ENCODE measurements around the gene HOXD3. TPM values are rescaled to one million over a fixed set of nuclear protein-coding genes. Genes with fewer than 3 reads are reported as not detected.

HOXD3 gene
- total and polyA plus RNA-seq, 9 donors: 6.7 to 18.7 (median 14.8) TPM

- Histone ChIP-seq H3K9me3 (no peaks in the 10 kb centered on the region), H3K27ac (peak overlapping the region in 1 of 2 donors; percentile 39), H3K4me1 (ENCODE audit: insufficient read depth) (peaks cover 3% of the 10 kb centered on the region), H3K4me3 (peak overlapping the region; percentile 24), H3K36me3 (no peaks in the 10 kb centered on the region), H3K27me3 (no peaks in the 10 kb centered on the region)
- 1 to 5% (median 2%) methylated on average over 63 to 68 of the region's 68 CpGs for WGBS, 3 donors
- TF ChIP-seq, protein P1, sequence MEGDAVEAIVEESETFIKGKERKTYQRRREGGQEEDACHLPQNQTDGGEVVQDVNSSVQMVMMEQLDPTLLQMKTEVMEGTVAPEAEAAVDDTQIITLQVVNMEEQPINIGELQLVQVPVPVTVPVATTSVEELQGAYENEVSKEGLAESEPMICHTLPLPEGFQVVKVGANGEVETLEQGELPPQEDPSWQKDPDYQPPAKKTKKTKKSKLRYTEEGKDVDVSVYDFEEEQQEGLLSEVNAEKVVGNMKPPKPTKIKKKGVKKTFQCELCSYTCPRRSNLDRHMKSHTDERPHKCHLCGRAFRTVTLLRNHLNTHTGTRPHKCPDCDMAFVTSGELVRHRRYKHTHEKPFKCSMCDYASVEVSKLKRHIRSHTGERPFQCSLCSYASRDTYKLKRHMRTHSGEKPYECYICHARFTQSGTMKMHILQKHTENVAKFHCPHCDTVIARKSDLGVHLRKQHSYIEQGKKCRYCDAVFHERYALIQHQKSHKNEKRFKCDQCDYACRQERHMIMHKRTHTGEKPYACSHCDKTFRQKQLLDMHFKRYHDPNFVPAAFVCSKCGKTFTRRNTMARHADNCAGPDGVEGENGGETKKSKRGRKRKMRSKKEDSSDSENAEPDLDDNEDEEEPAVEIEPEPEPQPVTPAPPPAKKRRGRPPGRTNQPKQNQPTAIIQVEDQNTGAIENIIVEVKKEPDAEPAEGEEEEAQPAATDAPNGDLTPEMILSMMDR (IDR thresholded peaks at IDR 0.05): no peak
- TF ChIP-seq POLR2A (IDR thresholded peaks at IDR 0.05) (no peak), EP300 (IDR thresholded peaks at IDR 0.05) (no peak)
- DNase-seq: peak in 4 of 5 donors; percentile 57 to 69 (median 60)
- intact Hi-C loops (cut with DNase I): no loop called here
Measured at GRCh38 chr2:176178038-176178756, 21.1 kb downstream of the HOXD3 start.

DNA sequence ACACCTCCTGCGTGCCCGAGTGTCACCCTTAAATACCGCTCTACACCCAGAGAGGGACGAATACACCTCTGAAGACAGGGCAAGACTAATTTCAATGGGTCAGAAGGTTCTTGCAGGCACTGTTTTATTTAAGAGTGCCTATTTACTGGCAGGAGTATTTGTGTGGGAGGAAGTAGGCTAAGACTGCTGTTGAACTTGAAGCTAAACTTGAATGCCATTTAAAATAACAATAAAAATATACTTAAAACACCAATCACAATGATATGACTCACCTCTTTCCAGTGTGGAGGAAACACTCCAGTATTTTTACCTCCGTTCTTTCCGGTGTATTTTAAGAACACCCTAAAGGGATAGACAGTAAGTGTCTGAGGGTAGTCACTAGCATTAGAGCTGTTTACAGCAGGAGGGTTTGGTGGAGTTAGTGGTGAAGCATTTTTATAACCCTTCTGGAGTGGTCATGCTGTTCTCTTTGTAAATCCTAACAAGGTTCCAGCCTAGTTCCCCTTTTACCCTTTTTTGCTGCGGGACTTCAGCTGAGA, 21.7 kb downstream of the HOXD3 start:
- DNase-seq: no peak
- peak overlapping the region in 1 of 2 donors; percentile 39 for H3K27ac ChIP-seq
- H3K36me3 ChIP-seq: no peaks in the 10 kb centered on the region
- H3K9me3 ChIP-seq: no peaks in the 10 kb centered on the region
- intact Hi-C loops (cut with DNase I): no loop called here
- TF ChIP-seq POLR2A (IDR thresholded peaks at IDR 0.05) (no peak), EP300 (IDR thresholded peaks at IDR 0.05) (no peak)
- TF ChIP-seq, protein P1 (IDR thresholded peaks at IDR 0.05): no peak
- H3K4me1 ChIP-seq (ENCODE audit: insufficient read depth): peaks cover 3% of the 10 kb centered on the region
- H3K4me3 ChIP-seq: peak overlapping the region; percentile 24
- no peaks in the 10 kb centered on the region for H3K27me3 ChIP-seq
- WGBS, 3 donors: 18 to 25% (median 25%) methylated on average over 7 of the region's 7 CpGs

- TF ChIP-seq POLR2A (IDR thresholded peaks at IDR 0.05) (no peak), EP300 (IDR thresholded peaks at IDR 0.05) (no peak)
- TF ChIP-seq, protein P1 (IDR thresholded peaks at IDR 0.05): no peak
- peaks cover 3% of the 10 kb centered on the region for H3K4me1 ChIP-seq (ENCODE audit: insufficient read depth)
- WGBS, 3 donors: 90 to 95% (median 92%) methylated on average over 3 of the region's 3 CpGs
- no peaks in the 10 kb centered on the region for H3K9me3 ChIP-seq
- DNase-seq: no peak
- H3K27ac ChIP-seq: no peak overlapping the region
- H3K36me3 ChIP-seq: no peaks in the 10 kb centered on the region
- intact Hi-C loops (cut with DNase I): no loop called here
- H3K27me3 ChIP-seq: no peaks in the 10 kb centered on the region
- no peak overlapping the region for H3K4me3 ChIP-seq
Measured at GRCh38 chr2:176181551-176181950, 24.4 kb downstream of the HOXD3 start.

DNA sequence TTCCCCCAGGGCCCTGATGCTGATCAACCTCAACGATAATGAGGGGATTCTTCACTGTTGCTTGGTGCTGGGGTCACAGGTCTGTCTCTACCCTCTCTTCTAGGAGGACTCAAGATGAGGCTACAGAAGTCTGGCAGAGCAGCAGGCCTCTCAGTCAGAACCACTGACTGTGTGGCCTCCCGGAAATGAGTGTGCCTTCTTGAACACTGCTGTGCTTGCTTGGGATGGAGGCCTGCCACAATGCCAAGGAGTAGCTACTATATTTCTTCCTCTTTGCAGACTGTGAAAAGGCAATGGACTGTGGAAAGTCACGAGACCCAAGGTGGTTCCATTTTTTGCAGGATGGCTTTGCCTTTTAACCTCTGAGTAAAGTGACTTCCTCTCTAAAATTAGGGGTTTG, 25.6 kb downstream of the HOXD3 start:
- H3K27ac ChIP-seq: no peak overlapping the region
- H3K4me1 ChIP-seq (ENCODE audit: insufficient read depth): peaks cover 3% of the 10 kb centered on the region
- no peak for TF ChIP-seq POLR2A (IDR thresholded peaks at IDR 0.05)
- TF ChIP-seq, protein P1 (IDR thresholded peaks at IDR 0.05): no peak
- TF ChIP-seq EP300 (IDR thresholded peaks at IDR 0.05): no peak
- intact Hi-C loops (cut with DNase I): no loop called here
- H3K4me3 ChIP-seq: no peak overlapping the region
- WGBS, 3 donors: 88 to 96% (median 94%) methylated on average over 3 of the region's 3 CpGs
- no peak for DNase-seq
- H3K9me3 ChIP-seq: no peaks in the 10 kb centered on the region
- no peaks in the 10 kb centered on the region for H3K27me3 ChIP-seq
- no peaks in the 10 kb centered on the region for H3K36me3 ChIP-seq
